Neuron (in vitro differentiated cells): ENCODE results near the gene EFNA3.

Source experiments
- H2AFZ ChIP-seq: one replicate; pipeline ENCODE4 v1.6.1; 2013; ENCODE audit warnings: low read depth, mild to moderate bottlenecking, inconsistent platforms, low read length, moderate library complexity
- H3K27me3 ChIP-seq: one replicate; pipeline ENCODE4 v1.6.1; 2013; ENCODE audit warnings: low read length; ENCODE audit not compliant: insufficient read depth
- H3K36me3 ChIP-seq: one replicate; pipeline ENCODE4 v1.6.1; 2013; ENCODE audit warnings: low read length; ENCODE audit not compliant: insufficient read depth
- H3K4me1 ChIP-seq: one replicate; pipeline ENCODE4 v1.6.1; 2013; ENCODE audit warnings: low read length; ENCODE audit not compliant: insufficient read depth
- H3K4me3 ChIP-seq: 2 replicates; pipeline ENCODE4 v1.5.1; 2013; ENCODE audit warnings: mild to moderate bottlenecking, low read length, moderate library complexity
- H3K9me3 ChIP-seq: one replicate; pipeline ENCODE4 v1.6.1; 2013; ENCODE audit warnings: low read length

Gene EFNA3

GRCh38 chr1:155078469-155079209 is at the start of gene EFNA3:
TSS of gene EFNA3 (plus strand) at chr1:155078837. CDS start at chr1:155078942, 105 bp downstream.
- Histone ChIP-seq H3K36me3 (no peaks in the 10 kb centered on the region), H3K4me3 (peak within 1 kb of the TSS; percentile 74), H2AFZ (peak within 1 kb of the TSS; percentile 59), H3K9me3 (no peaks in the 10 kb centered on the region), H3K4me1 (peaks cover 58% of the 10 kb centered on the region), H3K27me3 (peaks cover 15% of the 10 kb centered on the region)

GRCh38 chr1:155029513-155030242 is 49.0 kb upstream of the EFNA3 start:
- Histone ChIP-seq H3K4me3 (no peak overlapping the region), H3K9me3 (no peaks in the 10 kb centered on the region), H3K27me3 (no peaks in the 10 kb centered on the region), H2AFZ (no peak overlapping the region), H3K4me1 (no peaks in the 10 kb centered on the region), H3K36me3 (no peaks in the 10 kb centered on the region)

GRCh38 chr1:155030243-155030795 is 48.3 kb upstream of the EFNA3 start:
- Histone ChIP-seq H3K4me1 (no peaks in the 10 kb centered on the region), H3K4me3 (no peak overlapping the region), H3K9me3 (no peaks in the 10 kb centered on the region), H3K27me3 (no peaks in the 10 kb centered on the region), H2AFZ (no peak overlapping the region), H3K36me3 (no peaks in the 10 kb centered on the region)

- Histone ChIP-seq H3K4me3 (no peak overlapping the region), H3K4me1 (no peaks in the 10 kb centered on the region), H3K27me3 (no peaks in the 10 kb centered on the region), H2AFZ (no peak overlapping the region), H3K36me3 (no peaks in the 10 kb centered on the region), H3K9me3 (no peaks in the 10 kb centered on the region)
Measured at GRCh38 chr1:155030899-155031298, 47.7 kb upstream of the EFNA3 start.

GRCh38 chr1:155032886-155033285 is 45.8 kb upstream of the EFNA3 start:
- H3K36me3 ChIP-seq = no peaks in the 10 kb centered on the region
- H3K27me3 ChIP-seq = no peaks in the 10 kb centered on the region
- H2AFZ ChIP-seq = no peak overlapping the region
- H3K9me3 ChIP-seq = no peaks in the 10 kb centered on the region
- H3K4me3 ChIP-seq = no peak overlapping the region
- H3K4me1 ChIP-seq = no peaks in the 10 kb centered on the region

- H3K9me3 ChIP-seq = no peaks in the 10 kb centered on the region
- no peak within 1 kb of the TSS for H2AFZ ChIP-seq
- H3K4me1 ChIP-seq = no peaks in the 10 kb centered on the region
- H3K36me3 ChIP-seq = no peaks in the 10 kb centered on the region
- no peaks in the 10 kb centered on the region for H3K27me3 ChIP-seq
- H3K4me3 ChIP-seq = no peak within 1 kb of the TSS
Measured at GRCh38 chr1:155033524-155033923, 45.1 kb upstream of the EFNA3 start, which contains the start of the genes DCST1 and DCST2. TSS of gene DCST1 (plus strand) at chr1:155033824. CDS start at chr1:155034037, 213 bp downstream. TSS of gene DCST2 (minus strand) at chr1:155033781. CDS start at chr1:155033701, 80 bp downstream.

GRCh38 chr1:155034318-155035208 is 44.1 kb upstream of the EFNA3 start:
- H3K4me3 ChIP-seq = no peak overlapping the region
- no peaks in the 10 kb centered on the region for H3K9me3 ChIP-seq
- H3K4me1 ChIP-seq = no peaks in the 10 kb centered on the region
- no peaks in the 10 kb centered on the region for H3K27me3 ChIP-seq
- H3K36me3 ChIP-seq = no peaks in the 10 kb centered on the region
- no peak overlapping the region for H2AFZ ChIP-seq

- Histone ChIP-seq H3K36me3 (no peaks in the 10 kb centered on the region), H3K9me3 (no peaks in the 10 kb centered on the region), H3K4me1 (no peaks in the 10 kb centered on the region), H2AFZ (no peak overlapping the region), H3K4me3 (no peak overlapping the region), H3K27me3 (no peaks in the 10 kb centered on the region)
Measured at GRCh38 chr1:155035936-155036335, 42.7 kb upstream of the EFNA3 start.

GRCh38 chr1:155037043-155037442 is 41.6 kb upstream of the EFNA3 start:
- Histone ChIP-seq H3K4me1 (no peaks in the 10 kb centered on the region), H3K36me3 (no peaks in the 10 kb centered on the region), H2AFZ (no peak overlapping the region), H3K27me3 (no peaks in the 10 kb centered on the region), H3K9me3 (no peaks in the 10 kb centered on the region), H3K4me3 (no peak overlapping the region)

- no peaks in the 10 kb centered on the region for H3K4me1 ChIP-seq
- H3K27me3 ChIP-seq = no peaks in the 10 kb centered on the region
- no peak overlapping the region for H2AFZ ChIP-seq
- H3K9me3 ChIP-seq = no peaks in the 10 kb centered on the region
- no peaks in the 10 kb centered on the region for H3K36me3 ChIP-seq
- no peak overlapping the region for H3K4me3 ChIP-seq
Measured at GRCh38 chr1:155037851-155038441, 40.7 kb upstream of the EFNA3 start.

- H2AFZ ChIP-seq = no peak overlapping the region
- H3K9me3 ChIP-seq = no peaks in the 10 kb centered on the region
- H3K36me3 ChIP-seq = no peaks in the 10 kb centered on the region
- H3K4me3 ChIP-seq = no peak overlapping the region
- H3K27me3 ChIP-seq = no peaks in the 10 kb centered on the region
- no peaks in the 10 kb centered on the region for H3K4me1 ChIP-seq
Measured at GRCh38 chr1:155038602-155039307, 39.9 kb upstream of the EFNA3 start.

- no peaks in the 10 kb centered on the region for H3K4me1 ChIP-seq
- H3K4me3 ChIP-seq = no peak overlapping the region
- no peaks in the 10 kb centered on the region for H3K9me3 ChIP-seq
- no peaks in the 10 kb centered on the region for H3K27me3 ChIP-seq
- H2AFZ ChIP-seq = no peak overlapping the region
- no peaks in the 10 kb centered on the region for H3K36me3 ChIP-seq
Measured at GRCh38 chr1:155039308-155039669, 39.3 kb upstream of the EFNA3 start.
